HG03064 (cell line): Measurements from ENCODE around the gene NFATC1.

ENCODE experiments used
- ATAC-seq: cut with Tn5 transposase; IDR thresholded peaks from one replicate; pipeline ENCODE4 v1.9.1; 2021; ENCODE audit warnings: low read depth; ENCODE audit not compliant: unreplicated experiment

Gene NFATC1

GRCh38 chr18:79560042-79560860 lies 164.5 kb downstream of the NFATC1 start:
- ATAC-seq: no peak

GRCh38 chr18:79560861-79561210 lies 165.1 kb downstream of the NFATC1 start:
- ATAC-seq: no peak

- no peak for ATAC-seq
These were observed 168.2 kb downstream of the NFATC1 start for GRCh38 chr18:79563949-79564348.

GRCh38 chr18:79564441-79564840 lies 168.7 kb downstream of the NFATC1 start:
- ATAC-seq: no peak

- ATAC-seq: no peak
These were observed 171.2 kb downstream of the NFATC1 start for GRCh38 chr18:79566771-79567431.

GRCh38 chr18:79567481-79568147 lies 171.9 kb downstream of the NFATC1 start:
- ATAC-seq: no peak

- no peak for ATAC-seq
These were observed 172.9 kb downstream of the NFATC1 start for GRCh38 chr18:79568543-79569205.

- ATAC-seq: no peak
These were observed 174.0 kb downstream of the NFATC1 start for GRCh38 chr18:79569720-79570119.

- ATAC-seq: no peak
These were observed 174.8 kb downstream of the NFATC1 start for GRCh38 chr18:79570266-79571201.

- ATAC-seq: no peak
These were observed 175.7 kb downstream of the NFATC1 start for GRCh38 chr18:79571211-79572092.

GRCh38 chr18:79572093-79572780 lies 176.5 kb downstream of the NFATC1 start:
- no peak for ATAC-seq

GRCh38 chr18:79572848-79573451 lies 177.2 kb downstream of the NFATC1 start:
- no peak for ATAC-seq

- ATAC-seq: no peak
These were observed 178.3 kb downstream of the NFATC1 start for GRCh38 chr18:79573921-79574491.

GRCh38 chr18:79574938-79575525 lies 179.3 kb downstream of the NFATC1 start:
- ATAC-seq: no peak

- no peak for ATAC-seq
These were observed 180.4 kb downstream of the NFATC1 start for GRCh38 chr18:79575891-79576685.

- ATAC-seq: no peak
These were observed 181.1 kb downstream of the NFATC1 start for GRCh38 chr18:79576686-79577351.
